A549 (cell line): ENCODE results near the gene SETD7. TPM values are rescaled to one million over a fixed set of nuclear protein-coding genes. Genes with fewer than 3 reads are reported as not detected.
A peak's percentile ranks its signal among the peaks of the same experiment; 100 is the strongest.

Source experiments
- ATAC-seq, 2 experiments: fragments of 200-7000 bp in 1 of 2; fragments of >200 bp in 1 of 2; cut with Nextera tagmentation in 1 of 2; cut with Tn5 transposase in 1 of 2; 3 replicates each; pipeline versions ENCODE4 v1.8.0 to v1.9.1; 2018 to 2020; ENCODE audit warnings: mild to moderate bottlenecking in 1 of 2, moderate library complexity in 1 of 2
- CTCF ChIA-PET: fragments of 300-600 bp; sonication (Branson Sonifier 250); formaldehyde crosslinking; extraction: SDS; loops from one replicate; lab custom pipeline; 2021; ENCODE audit warnings: antibody characterized with exemption, inconsistent platforms; lab: Yijun Ruan, JAX
- POLR2A ChIA-PET: fragments of 350-600 bp; formaldehyde crosslinking; extraction: SDS; loops from one replicate; lab custom pipeline; 2021; ENCODE audit warnings: antibody characterized with exemption, inconsistent platforms; lab: Yijun Ruan, JAX
- DNase-seq, 2 experiments: peaks; one replicate each; pipeline versions ENCODE4 v3.0.0 to v3.0.0-alpha.2; 2011 to 2016; ENCODE audit warnings: low read depth in 1 of 2, low spot score in 1 of 2
- FAIRE-seq: peaks from 2 replicates; lab custom pipeline; 2011; peaks lifted over from hg19 to GRCh38; lab: Jason Lieb, UNC
- H3K27ac ChIP-seq, 2 experiments: fragments of >200 bp; sonication (Bioruptor Twin); formaldehyde crosslinking; 3 replicates each; pipeline ENCODE4 v1.5.1; 2016 to 2017
- H3K4me1 ChIP-seq: fragments of >200 bp; sonication (Bioruptor Twin); formaldehyde crosslinking; 3 replicates; pipeline ENCODE4 v1.6.1; 2016
- H3K4me2 ChIP-seq: fragments of >200 bp; sonication (Bioruptor Twin); formaldehyde crosslinking; 3 replicates; pipeline ENCODE4 v1.6.1; 2016
- H3K4me3 ChIP-seq: fragments of >200 bp; sonication (Bioruptor Twin); formaldehyde crosslinking; 3 replicates; pipeline ENCODE4 v1.5.1; 2016
- H3K9me3 ChIP-seq: fragments of >200 bp; sonication (Bioruptor Twin); formaldehyde crosslinking; 3 replicates; pipeline ENCODE4 v1.6.1; 2016
- ATOH8 ChIP-seq: fragments of 250-450 bp; sonication (Bioruptor Pico); IDR thresholded peaks from 2 replicates; pipeline ENCODE4 v1.5.0; 2020; ENCODE audit warnings: low read depth, mild to moderate bottlenecking, moderate library complexity
- BCL3 ChIP-seq: fragments of >200 bp; sonication (Bioruptor Twin); formaldehyde crosslinking; IDR thresholded peaks from 3 replicates; pipeline ENCODE4 v1.6.1; 2016
- E2F6 ChIP-seq: IDR thresholded peaks from 2 replicates; pipeline ENCODE4 v1.6.1; 2012; ENCODE audit warnings: low read depth, borderline replicate concordance
- EHF ChIP-seq: fragments of 250-450 bp; sonication (Bioruptor Pico); IDR thresholded peaks from 2 replicates; pipeline ENCODE4 v1.5.0; 2020; ENCODE audit warnings: mild to moderate bottlenecking
- EHMT2 ChIP-seq: fragments of 200-600 bp; sonication (generic); IDR thresholded peaks from 2 replicates; pipeline ENCODE4 v1.6.1; 2016; ENCODE audit warnings: antibody characterized with exemption, low read depth, mild to moderate bottlenecking, moderate library complexity
- EP300 ChIP-seq, 2 experiments: fragments of >200 bp; sonication (Bioruptor Twin); formaldehyde crosslinking; IDR thresholded peaks; 2 replicates in 1 of 2; 3 replicates in 1 of 2; pipeline ENCODE4 v1.6.1; 2016 to 2017
- ESRRA ChIP-seq: fragments of 150-350 bp; IDR thresholded peaks from 2 replicates; pipeline ENCODE4 v1.6.1; 2014; ENCODE audit warnings: mild to moderate bottlenecking, low read length, borderline replicate concordance
- FOSB ChIP-seq: fragments of 250-450 bp; sonication (Bioruptor Pico); IDR thresholded peaks from 2 replicates; pipeline ENCODE4 v1.5.0; 2020; ENCODE audit warnings: mild to moderate bottlenecking, moderate library complexity
- FOSL2 ChIP-seq, 2 experiments: fragments of 450-650 bp in 1 of 2; fragments of >200 bp in 1 of 2; sonication (Bioruptor Twin) in 1 of 2; formaldehyde crosslinking; IDR thresholded peaks; 2 replicates each; pipeline versions ENCODE4 v1.5.0 to v1.6.1; 2016 to 2020; ENCODE audit warnings: mild to moderate bottlenecking in 1 of 2, moderate library complexity in 1 of 2
- GATA3 ChIP-seq: IDR thresholded peaks from 2 replicates; pipeline ENCODE4 v1.6.1; 2012; ENCODE audit warnings: borderline replicate concordance
- HEYL ChIP-seq: fragments of 250-450 bp; sonication (Bioruptor Pico); IDR thresholded peaks from 2 replicates; pipeline ENCODE4 v1.8.0; 2021; ENCODE audit warnings: mild to moderate bottlenecking, moderate library complexity
- HOXB13 ChIP-seq: fragments of 250-450 bp; sonication (Bioruptor Pico); IDR thresholded peaks from 2 replicates; pipeline ENCODE4 v1.5.0; 2020; ENCODE audit warnings: low read depth, mild to moderate bottlenecking, moderate library complexity
- MAFK ChIP-seq: fragments of 450-650 bp; IDR thresholded peaks from 2 replicates; pipeline ENCODE4 v1.6.1; 2014; ENCODE audit not compliant: partially characterized antibody
- MYC ChIP-seq: IDR thresholded peaks from 2 replicates; pipeline ENCODE4 v1.6.1; 2012; ENCODE audit warnings: mild to moderate bottlenecking, inconsistent platforms, low read length, improper control_type of control experiment, borderline replicate concordance
- NFE2L2 ChIP-seq: fragments of 150-350 bp; conservative IDR thresholded peaks from 2 replicates; pipeline ENCODE4 v1.6.1; 2014; ENCODE audit warnings: low read length
- NPAS2 ChIP-seq: fragments of 250-450 bp; sonication (Bioruptor Pico); IDR thresholded peaks from 2 replicates; pipeline ENCODE4 v1.8.0; 2022; ENCODE audit warnings: mild to moderate bottlenecking, moderate library complexity, borderline replicate concordance
- POLR2A ChIP-seq: IDR thresholded peaks from 2 replicates; pipeline ENCODE4 v1.6.1; 2012; ENCODE audit warnings: mild to moderate bottlenecking, low read length
- POLR2AphosphoS2 ChIP-seq: conservative IDR thresholded peaks from 2 replicates; pipeline ENCODE4 v1.6.1; 2012; ENCODE audit warnings: low read length, improper control_type of control experiment, inconsistent platforms
- RAD21 ChIP-seq, 2 experiments: fragments of >200 bp in 1 of 2; sonication (Bioruptor Twin) in 1 of 2; formaldehyde crosslinking in 1 of 2; IDR thresholded peaks in 1 of 2; conservative IDR thresholded peaks in 1 of 2; 2 replicates in 1 of 2; 3 replicates in 1 of 2; pipeline ENCODE4 v1.6.1; 2012 to 2018; ENCODE audit warnings: inconsistent platforms in 1 of 2
- TFCP2L1 ChIP-seq: fragments of 250-450 bp; sonication (Bioruptor Pico); IDR thresholded peaks from 2 replicates; pipeline ENCODE4 v1.5.0; 2021; ENCODE audit warnings: mild to moderate bottlenecking
- ZC3H11A ChIP-seq: fragments of 450-650 bp; IDR thresholded peaks from 2 replicates; pipeline ENCODE4 v1.6.1; 2014; ENCODE audit warnings: antibody characterized with exemption, mild to moderate bottlenecking
- WGBS: methylation state at CpG from one replicate; pipeline ENCODE4 v1.1.6; 2017; ENCODE audit errors: missing lambda C conversion rate; 5-methylcytosine and 5-hydroxymethylcytosine counted together
- polyA plus RNA-seq, 4 experiments: library from polyadenylated mRNA; depleted of rRNA in 3 of 4; stranded (reverse); fragments of >200 nt; fragmentation: RNase III in 1 of 4; extraction: RNeasy Plus Mini Kit Qiagen cat#74134 plus additional on column Dnase treatment in 1 of 4; gene quantifications; 2 replicates in 3 of 4; 3 replicates in 1 of 4; pipeline ENCODE4 v1.2.3, GENCODE V29; 2011 to 2017
- TF ChIP-seq, protein P1 (sequence below): IDR thresholded peaks from 2 replicates; pipeline ENCODE4 v1.6.1; 2012

SETD7 gene
- polyA plus RNA-seq, 2 of the 4 experiments (the other 2 are of a cell fraction) = 30.6 to 39.1 TPM

DNA sequence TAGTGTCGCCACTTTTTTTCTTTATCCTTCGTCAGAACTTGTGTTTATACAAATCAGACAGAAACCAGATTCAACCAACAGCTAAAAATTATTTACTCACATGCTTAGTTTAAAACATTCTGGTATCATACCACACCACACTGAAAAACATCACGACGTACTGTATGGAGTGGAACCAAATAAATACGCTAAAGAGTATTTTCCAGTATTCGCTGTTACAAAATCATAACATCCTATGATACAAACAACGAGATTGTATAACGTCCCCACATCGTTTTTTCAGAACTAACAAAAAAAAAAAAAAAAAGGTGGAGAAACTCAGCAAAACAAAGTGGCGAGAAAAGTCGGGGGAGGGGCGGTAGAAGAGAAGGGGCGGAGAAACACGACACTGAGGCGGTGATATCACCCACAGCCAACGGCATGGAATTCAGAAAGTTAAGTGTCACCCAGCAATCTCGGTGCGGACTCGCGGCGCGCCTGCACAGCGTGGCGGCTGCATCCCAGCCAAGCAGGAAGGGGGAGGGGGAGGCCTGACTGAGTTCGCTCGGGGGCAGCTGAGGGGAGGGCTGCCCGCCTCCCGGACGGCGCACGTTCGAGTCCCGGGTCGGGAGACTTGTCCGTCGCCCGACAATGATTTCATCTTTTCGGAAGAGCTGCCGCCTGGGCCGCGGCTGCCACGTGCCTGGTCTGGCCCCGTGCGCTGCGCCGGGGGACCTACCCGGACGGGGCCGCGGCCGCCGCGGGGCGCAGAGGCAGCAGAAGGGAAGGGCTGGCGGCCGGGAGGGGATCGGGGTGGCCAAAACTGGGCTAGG, 920 bp downstream of the SETD7 start:
- peak; percentile 34; the same call in 1 of the 2 replicates for TF ChIP-seq MYC
- TF ChIP-seq HOXB13 (CRISPR knock-in tag) = no peak
- peak; percentile 39; the same call in 1 of the 2 replicates for TF ChIP-seq GATA3
- TF ChIP-seq ATOH8 = no peak
- no peak for TF ChIP-seq EP300 (IDR thresholded peaks at IDR 0.05)
- TF ChIP-seq FOSL2 (IDR thresholded peaks at IDR 0.05) = no peak
- TF ChIP-seq FOSL2 (CRISPR knock-in tag; IDR thresholded peaks at IDR 0.05) = 0 out of 2 replicates have a peak, but pooled peaks have one; percentile 4
- peak; percentile 23; the same call in 1 of the 3 replicates for TF ChIP-seq BCL3
- TF ChIP-seq POLR2AphosphoS2 = no peak
- TF ChIP-seq, protein P1, sequence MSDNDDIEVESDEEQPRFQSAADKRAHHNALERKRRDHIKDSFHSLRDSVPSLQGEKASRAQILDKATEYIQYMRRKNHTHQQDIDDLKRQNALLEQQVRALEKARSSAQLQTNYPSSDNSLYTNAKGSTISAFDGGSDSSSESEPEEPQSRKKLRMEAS = peak; percentile 89
- TF ChIP-seq NPAS2 (CRISPR knock-in tag) = peak; percentile 42; the same call in 1 of the 2 replicates
- peak; percentile 82 for TF ChIP-seq POLR2A
- TF ChIP-seq TFCP2L1 (CRISPR knock-in tag) = 0 out of 2 replicates have a peak, but pooled peaks have one; percentile 14
- TF ChIP-seq, all 56 proteins: peak for 8
- peak overlapping the region; percentile 98 to 99 for H3K27ac ChIP-seq
- ATAC-seq (peak; percentile 61 to 68), FAIRE-seq (no peak), DNase-seq (peak; percentile 53 to 91)
- peak overlapping the region; percentile 88 for H3K4me3 ChIP-seq
- CTCF ChIA-PET = interaction anchor here (1.4 to 2.5 kb wide), 3 partner anchors 25 to 49 kb away, joined by 3 to 12 read pairs (median 7); no protein-coding TSS in a partner anchor
- POLR2A ChIA-PET = interaction anchor here (1.3 to 2.0 kb wide), 3 partner anchors 45 to 465 kb away, joined by 3 to 7 read pairs (median 4); no protein-coding TSS in a partner anchor
- peaks cover 58% of the 10 kb centered on the region for H3K4me1 ChIP-seq
- WGBS = 2% methylated on average over 27 of the region's 57 CpGs
- H3K9me3 ChIP-seq = no peaks in the 10 kb centered on the region
- peak overlapping the region; percentile 84 for H3K4me2 ChIP-seq

DNA sequence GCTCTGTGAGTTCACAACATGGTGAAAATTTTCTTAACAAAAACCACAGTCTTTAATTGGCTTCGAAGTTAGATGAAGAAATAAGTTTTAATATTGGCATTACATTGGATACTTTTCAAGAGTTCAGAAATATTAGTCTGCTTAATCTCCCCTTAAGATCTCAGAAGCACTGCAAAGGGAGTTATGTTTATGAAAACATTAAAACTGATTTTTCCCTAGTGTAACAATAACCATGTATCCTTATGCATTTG, 1.5 kb downstream of the SETD7 start:
- ChIA-PET POLR2A (no interaction called here), CTCF (interaction anchor here (0.7 to 1.4 kb wide), 2 partner anchors 28 to 49 kb away, joined by 3 read pairs; no protein-coding TSS in a partner anchor)
- 97% methylated on average over 1 of the region's 1 CpG for WGBS
- Histone ChIP-seq H3K4me2 (peak overlapping the region; percentile 84), H3K27ac (peak overlapping the region; percentile 98 to 99), H3K4me1 (peaks cover 58% of the 10 kb centered on the region), H3K9me3 (no peaks in the 10 kb centered on the region), H3K4me3 (peak overlapping the region; percentile 88)
- ATAC-seq (no peak), FAIRE-seq (no peak), DNase-seq (no peak)
- no peak for TF ChIP-seq EHF (CRISPR knock-in tag)
- no peak for TF ChIP-seq NFE2L2
- TF ChIP-seq ESRRA = no peak
- no peak for TF ChIP-seq ZC3H11A
- TF ChIP-seq FOSB (CRISPR knock-in tag) = no peak
- TF ChIP-seq EHMT2 = no peak
- no peak for TF ChIP-seq RAD21 (conservative IDR thresholded peaks at IDR 0.05 in 1 of 2, IDR thresholded peaks at IDR 0.05 in 1 of 2)
- TF ChIP-seq MAFK = no peak
- no peak for TF ChIP-seq TFCP2L1 (CRISPR knock-in tag)
- no peak for TF ChIP-seq E2F6
- no peak for TF ChIP-seq HEYL
